ENCODE data around the gene BLID. TPM values are rescaled to one million over a fixed set of nuclear protein-coding genes. Genes with fewer than 3 reads are reported as not detected.

BLID gene
- total and polyA plus RNA-seq, 10 of the 15 experiments (the other 5 are each of a cell fraction or from before 2014, with no cell fraction given), result not detected

GRCh38 chr11:122099374-122100036, 16.5 kb downstream of the BLID start:
- H3K9ac ChIP-seq (ENCODE audit: control insufficient read depth, insufficient read depth, low read length), result no peak overlapping the region
- no peaks in the 10 kb centered on the region for H4K20me1 ChIP-seq (ENCODE audit: control insufficient read depth, insufficient read depth)
- RAD21 ChIA-PET (ENCODE audit: unreplicated experiment), result no interaction called here
- ATAC-seq (no peak), FAIRE-seq (no peak), DNase-seq (ENCODE audit: low read depth, low spot score) (no peak)
- H3K4me3 ChIP-seq, result no peak overlapping the region
- H3K4me1 ChIP-seq (ENCODE audit: control insufficient read depth, insufficient read depth, low read length), result no peaks in the 10 kb centered on the region
- H2AFZ ChIP-seq (ENCODE audit: control insufficient read depth, low read depth, low read length), result no peak overlapping the region
- no peaks in the 10 kb centered on the region for H3K36me3 ChIP-seq (ENCODE audit: control insufficient read depth in 2 of 2, insufficient read depth in 2 of 2, low read length in 1 of 2)
- CTCF ChIA-PET, result interaction anchor here (0.6 kb wide), 1 partner anchor 487 kb away, joined by 3 read pairs; no protein-coding TSS in a partner anchor
- POLR2A ChIA-PET, result no interaction called here
- WGBS (ENCODE audit: insufficient coverage, insufficient replicate concordance, low lambda C conversion rate, missing lambda C conversion rate), result 47% methylated on average over 13 of the region's 13 CpGs
- no peaks in the 10 kb centered on the region for H3K79me2 ChIP-seq (ENCODE audit: control insufficient read depth, insufficient read depth, low read length)
- peaks cover 0 to 20% of the 10 kb centered on the region in 2 experiments; a peak in 3 of 4 replicates for H3K27me3 ChIP-seq (replicated peaks in 1 of 2; ENCODE audit: control insufficient read depth in 2 of 2, insufficient read depth in 2 of 2, low read length in 1 of 2)
- H3K27ac ChIP-seq (ENCODE audit: control insufficient read depth, insufficient read depth), result no peak overlapping the region
- SMC1A ChIA-PET (ENCODE audit: uncharacterized antibody, unreplicated experiment), result interaction anchor here (1.5 kb wide), 1 partner anchor 9 kb away, joined by 3 read pairs; no protein-coding TSS in a partner anchor
- intact Hi-C loops (cut with micrococcal nuclease; ENCODE audit: unreplicated experiment), result no loop called here
- H3K9me3 ChIP-seq (replicated peaks; ENCODE audit: control insufficient read depth, insufficient read depth, low read length), result no peaks in the 10 kb centered on the region; the same call in 2 of the 3 replicates
- no TSS peak for BruUV-seq (replicated peaks)
- H3K4me2 ChIP-seq (ENCODE audit: control insufficient read depth, insufficient read depth), result no peak overlapping the region
- in situ Hi-C loops (cut with MboI), result no loop called here
- TF ChIP-seq E2F8 (IDR thresholded peaks at IDR 0.05; ENCODE audit: low read depth, partially characterized antibody) (no peak), BCL3 (IDR thresholded peaks at IDR 0.05; ENCODE audit: borderline replicate concordance, insufficient read depth, low read depth, low read length, poor library complexity, severe bottlenecking) (no peak), MTA3 (IDR thresholded peaks at IDR 0.05; ENCODE audit: borderline replicate concordance, low read length) (no peak), IRF4 (IDR thresholded peaks at IDR 0.05; ENCODE audit: low read depth, low read length) (no peak), SRF (IDR thresholded peaks at IDR 0.05; ENCODE audit: low read depth in 2 of 2, low read length in 2 of 2) (no peak), LARP7 (IDR thresholded peaks at IDR 0.05) (no peak), PAX8 (IDR thresholded peaks at IDR 0.05) (no peak), USF1 (IDR thresholded peaks at IDR 0.05; ENCODE audit: borderline replicate concordance, extremely low read length, insufficient read depth, low read depth, low read length) (no peak), MTA2 (IDR thresholded peaks at IDR 0.05; ENCODE audit: low read depth) (no peak), ZBED1 (IDR thresholded peaks at IDR 0.05; ENCODE audit: borderline replicate concordance) (no peak), SPI1 (IDR thresholded peaks at IDR 0.05; ENCODE audit: borderline replicate concordance, insufficient read depth, low read depth, low read length) (no peak), RFX5 (IDR thresholded peaks at IDR 0.05; ENCODE audit: low read depth, low read length) (no peak), POU2F2 (IDR thresholded peaks at IDR 0.05; ENCODE audit: borderline replicate concordance, low read depth, low read length) (no peak), FOS (IDR thresholded peaks at IDR 0.05; ENCODE audit: borderline replicate concordance, extremely low read depth, insufficient read length) (no peak), FOXK2 (IDR thresholded peaks at IDR 0.05) (no peak), CEBPZ (IDR thresholded peaks at IDR 0.05; ENCODE audit: low read depth, low read length) (no peak)
